ENCODE results near the gene CHD2. TPM values are rescaled to one million over a fixed set of nuclear protein-coding genes. Genes with fewer than 3 reads are reported as not detected.

CHD2 gene
- total and polyA plus RNA-seq, 7 donors = 16.0 to 108 (median 75.9) TPM

- peak overlapping the region in 3 of 4 donors; percentile 58 to 69 (median 59) for H3K27ac ChIP-seq
- H3K9me3 ChIP-seq = no peaks in the 10 kb centered on the region
- peaks cover 0 to 56% (median 45%) of the 10 kb centered on the region in 4 donors for H3K4me1 ChIP-seq
- peak; percentile 60 for DNase-seq
- no peak for TF ChIP-seq POLR2A (IDR thresholded peaks at IDR 0.05)
- TF ChIP-seq EP300 (IDR thresholded peaks at IDR 0.05) = no peak
- TF ChIP-seq CTCF (IDR thresholded peaks at IDR 0.05) = no peak
- TF ChIP-seq POLR2AphosphoS5 (IDR thresholded peaks at IDR 0.05) = no peak
- H3K36me3 ChIP-seq = no peaks in the 10 kb centered on the region
- H3K27me3 ChIP-seq = no peaks in the 10 kb centered on the region
- WGBS, 2 donors = 81 to 83% methylated on average over 18 of the region's 18 CpGs
- intact Hi-C loops (cut with DNase I) = loop anchor here (10.0 kb wide), 4 partner anchors 109 to 989 kb away; no protein-coding TSS in a partner anchor
- H3K4me3 ChIP-seq = no peak overlapping the region
These were observed 135.2 kb downstream of the CHD2 start for GRCh38 chr15:93035092-93035915.

- intact Hi-C loops (cut with DNase I) = loop anchor here (10.0 kb wide), 4 partner anchors 109 to 989 kb away; no protein-coding TSS in a partner anchor
- DNase-seq = peak; percentile 69
- no peaks in the 10 kb centered on the region for H3K9me3 ChIP-seq
These were observed 136.1 kb downstream of the CHD2 start for GRCh38 chr15:93035953-93036810.

GRCh38 chr15:93036951-93037819 is 137.1 kb downstream of the CHD2 start:
- DNase-seq = peak; percentile 83
- H3K4me1 ChIP-seq = peaks cover 0 to 47% (median 37%) of the 10 kb centered on the region in 4 donors
- no peaks in the 10 kb centered on the region for H3K36me3 ChIP-seq
- intact Hi-C loops (cut with DNase I) = loop anchor here (10.0 kb wide), 4 partner anchors 108 to 988 kb away; no protein-coding TSS in a partner anchor
- H3K9me3 ChIP-seq = no peaks in the 10 kb centered on the region
- WGBS, 2 donors = 58 to 76% methylated on average over 29 of the region's 29 CpGs
- H3K27me3 ChIP-seq = no peaks in the 10 kb centered on the region
- no peak overlapping the region for H3K4me3 ChIP-seq
- H3K27ac ChIP-seq = peak overlapping the region; percentile 35 to 75 (median 58)
- TF ChIP-seq CTCF (IDR thresholded peaks at IDR 0.05) (peak in 1 of 4 experiments; percentile 37), POLR2A (IDR thresholded peaks at IDR 0.05) (no peak), EP300 (IDR thresholded peaks at IDR 0.05) (no peak), POLR2AphosphoS5 (IDR thresholded peaks at IDR 0.05) (peak in 2 of 4 donors; percentile 14 to 29)

More at GRCh38 chr15:93035953-93036810, 136.1 kb downstream of the CHD2 start:
- Histone ChIP-seq H3K27me3 (no peaks in the 10 kb centered on the region), H3K27ac (peak overlapping the region in 2 of 4 donors; percentile 69 to 75), H3K4me1 (peaks cover 0 to 47% (median 37%) of the 10 kb centered on the region in 4 donors), H3K36me3 (no peaks in the 10 kb centered on the region), H3K4me3 (no peak overlapping the region)
- TF ChIP-seq POLR2A (IDR thresholded peaks at IDR 0.05) = no peak
- no peak for TF ChIP-seq EP300 (IDR thresholded peaks at IDR 0.05)
- no peak for TF ChIP-seq POLR2AphosphoS5 (IDR thresholded peaks at IDR 0.05)
- TF ChIP-seq CTCF (IDR thresholded peaks at IDR 0.05) = peak in 3 of 4 experiments; percentile 30 to 49 (median 45)
- 42 to 55% methylated on average over 32 of the region's 32 CpGs for WGBS, 2 donors

Data from sigmoid colon (tissue), 7 donors.